ENCODE measurements around the gene GDF9.
"Not testable (repeated sequence)": the region's sequence is repeated elsewhere in the genome, so short reads cannot be mapped to it uniquely, and the experiment has no call there.

The GDF9 gene

DNA sequence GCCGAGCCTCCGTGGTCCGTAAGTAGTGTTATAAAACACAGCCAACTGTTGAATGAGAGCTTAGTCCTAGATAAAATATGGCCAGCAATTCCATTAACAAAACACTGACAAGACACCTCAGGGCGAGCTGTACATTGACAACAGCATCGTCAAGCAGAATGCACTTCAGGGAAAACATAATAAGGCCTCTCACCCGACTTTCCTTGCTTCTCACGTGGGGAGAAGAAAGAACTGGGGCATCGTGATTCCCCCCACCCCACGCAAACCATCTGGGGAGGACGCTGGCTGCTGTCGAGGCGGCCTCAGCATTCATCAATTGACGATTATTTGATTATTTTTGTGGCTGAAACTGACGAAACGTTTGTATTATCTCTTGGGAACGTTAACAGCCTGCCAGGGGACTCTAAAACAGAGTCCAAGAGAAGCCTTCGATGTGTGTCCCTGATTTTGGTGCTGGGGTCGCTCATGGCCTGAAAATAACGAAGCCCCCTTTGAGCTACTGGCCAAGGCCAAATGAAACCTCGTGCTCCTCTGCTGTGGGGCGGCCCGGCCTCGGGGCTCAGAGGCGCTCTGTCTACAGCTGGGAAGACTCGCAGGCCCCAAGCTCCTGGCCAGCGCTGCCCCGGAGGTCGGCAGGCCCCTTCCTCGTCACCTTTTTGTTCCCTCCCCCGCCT is 464 bp downstream of the GDF9 start:
- no peak for TF ChIP-seq POLR2A (IDR thresholded peaks at IDR 0.05; ENCODE audit: low read depth, low read length)
- FAIRE-seq (no peak), DNase-seq (ENCODE audit: insufficient read length, low spot score) (no peak)

DNA sequence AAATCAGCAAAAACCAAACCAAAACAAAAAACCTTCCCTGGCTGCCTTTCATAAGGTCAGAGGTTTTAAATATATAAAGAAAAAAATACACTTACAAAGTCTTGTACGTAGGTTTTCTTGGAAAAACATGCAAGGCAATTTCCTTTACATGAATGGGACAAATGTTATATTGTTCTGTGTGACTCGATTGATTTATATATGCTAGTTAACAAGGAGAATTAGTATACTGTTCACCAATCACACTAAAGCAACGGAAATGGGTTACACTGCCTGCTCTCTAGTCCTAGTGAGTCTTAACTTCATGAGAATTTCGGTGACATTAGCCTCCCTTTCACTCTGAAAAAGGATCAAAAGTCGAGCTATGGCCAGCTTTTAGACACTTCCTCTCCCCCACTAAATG is 5.5 kb downstream of the GDF9 start:
- FAIRE-seq (no peak), DNase-seq (ENCODE audit: insufficient read length, low spot score) (no peak)
- no peak for TF ChIP-seq POLR2A (IDR thresholded peaks at IDR 0.05; ENCODE audit: low read depth, low read length)

DNA sequence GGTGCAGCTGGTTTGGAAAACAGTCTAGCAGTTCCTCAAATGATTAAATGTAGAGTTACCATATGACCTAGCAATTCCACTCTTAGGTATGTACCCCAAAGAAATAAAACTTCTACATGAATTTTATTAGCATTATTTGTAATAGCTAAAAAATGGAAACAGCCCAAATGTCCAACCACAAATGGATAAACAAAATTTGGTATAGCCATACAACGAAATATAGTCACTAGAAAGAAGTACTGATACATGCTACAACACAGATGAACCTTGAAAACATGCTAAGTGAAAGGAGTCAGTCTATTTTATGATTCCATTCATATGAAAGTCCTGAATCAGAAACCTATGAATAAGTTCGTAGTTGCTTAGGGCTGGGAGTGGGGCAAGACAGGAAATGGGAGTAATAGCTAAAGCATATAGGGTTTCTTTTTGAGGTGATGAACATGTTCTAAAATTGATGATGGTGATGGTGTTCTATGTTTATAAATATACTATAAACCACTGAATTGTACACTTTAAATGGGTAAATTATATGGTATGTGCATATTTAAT is 6.3 kb downstream of the GDF9 start:
- no peak for TF ChIP-seq POLR2A (IDR thresholded peaks at IDR 0.05; ENCODE audit: low read depth, low read length)
- FAIRE-seq, result peak; percentile 20
- DNase-seq (ENCODE audit: insufficient read length, low spot score), result no peak

DNA sequence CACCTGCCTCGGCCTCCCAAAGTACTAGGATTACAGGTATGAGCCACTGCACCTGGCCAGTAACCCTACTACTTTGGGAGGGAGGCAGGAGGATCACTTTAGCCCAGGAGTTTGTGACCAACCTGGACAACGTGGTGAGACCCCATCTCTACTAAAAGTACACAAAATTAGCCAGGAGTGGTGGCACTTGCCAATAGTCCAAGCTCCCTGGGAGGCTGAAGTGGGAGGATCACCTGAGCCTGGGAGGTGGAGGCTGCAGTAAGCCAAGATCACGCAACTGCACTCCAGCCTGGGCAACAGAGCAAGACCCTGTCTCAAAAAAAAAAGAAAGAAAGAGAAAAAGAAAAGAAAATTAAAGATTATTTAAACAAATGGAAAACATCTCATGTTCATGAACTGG is 10.3 kb downstream of the GDF9 start:
- TF ChIP-seq POLR2A (IDR thresholded peaks at IDR 0.05; ENCODE audit: low read depth, low read length), result no peak
- no peak for FAIRE-seq
- DNase-seq (ENCODE audit: insufficient read length, low spot score), result no peak

DNA sequence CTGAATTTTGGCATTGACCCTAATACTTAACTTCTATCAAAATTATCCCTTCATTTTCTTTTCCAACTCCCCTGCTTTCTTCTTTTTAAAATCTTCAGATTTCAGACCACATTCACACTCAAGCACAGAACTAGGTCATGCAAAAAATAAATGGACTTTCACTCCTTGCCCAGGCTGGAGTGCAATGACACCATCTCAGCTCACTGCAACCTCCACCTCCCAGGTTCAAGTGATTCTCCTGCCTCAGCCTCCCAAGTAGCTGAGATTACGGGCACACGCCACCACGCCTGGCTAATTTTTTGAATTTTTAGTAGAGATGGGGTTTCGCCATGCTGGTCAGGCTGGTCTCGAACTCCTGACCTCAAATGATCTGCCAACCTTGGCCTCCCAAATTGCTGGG is 11.3 kb downstream of the GDF9 start:
- FAIRE-seq; DNase-seq (ENCODE audit: insufficient read length, low spot score): not testable (repeated sequence)

DNA sequence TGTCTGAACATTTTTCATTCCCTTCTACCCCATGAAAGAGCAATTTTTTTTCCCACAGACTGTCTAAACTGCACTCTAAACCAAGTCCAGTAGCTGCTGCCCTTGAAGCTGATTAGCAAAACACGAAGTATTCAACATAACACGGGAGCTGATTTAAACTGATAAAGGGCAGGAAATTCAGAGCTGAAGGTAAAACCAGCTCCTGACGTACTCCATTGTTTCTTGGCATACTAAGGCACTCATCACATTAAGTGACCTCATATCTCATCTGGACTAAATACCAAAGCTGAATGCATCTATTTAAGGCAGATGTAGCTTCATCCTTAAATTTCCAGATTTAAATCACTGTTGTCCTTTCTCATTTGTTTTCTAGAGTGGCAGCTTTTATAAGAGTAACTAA is 12.0 kb downstream of the GDF9 start:
- DNase-seq (ENCODE audit: insufficient read length, low spot score) (no peak), FAIRE-seq (no peak)
- no peak for TF ChIP-seq POLR2A (IDR thresholded peaks at IDR 0.05; ENCODE audit: low read depth, low read length)

DNA sequence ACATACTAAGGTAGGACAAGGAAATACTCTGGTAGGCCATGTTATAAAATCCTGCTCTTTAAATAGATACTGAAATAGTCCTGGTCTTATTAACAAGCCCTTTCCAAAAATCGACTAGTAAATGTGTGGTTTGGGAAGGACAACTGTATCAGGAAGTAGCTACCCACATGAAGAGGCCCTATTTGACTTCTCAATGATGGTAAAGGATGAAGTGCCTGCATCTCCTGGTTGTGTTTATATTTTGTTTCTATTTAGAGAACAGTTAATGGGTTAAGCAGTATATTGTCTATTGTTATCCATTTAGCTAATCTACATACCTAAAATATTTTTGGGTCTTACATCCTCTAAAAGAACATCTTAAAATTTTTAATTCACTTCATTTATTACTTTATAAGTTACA is 12.5 kb downstream of the GDF9 start:
- TF ChIP-seq POLR2A (IDR thresholded peaks at IDR 0.05; ENCODE audit: low read depth, low read length), result no peak
- FAIRE-seq, result no peak
- DNase-seq (ENCODE audit: insufficient read length, low spot score), result no peak

DNA sequence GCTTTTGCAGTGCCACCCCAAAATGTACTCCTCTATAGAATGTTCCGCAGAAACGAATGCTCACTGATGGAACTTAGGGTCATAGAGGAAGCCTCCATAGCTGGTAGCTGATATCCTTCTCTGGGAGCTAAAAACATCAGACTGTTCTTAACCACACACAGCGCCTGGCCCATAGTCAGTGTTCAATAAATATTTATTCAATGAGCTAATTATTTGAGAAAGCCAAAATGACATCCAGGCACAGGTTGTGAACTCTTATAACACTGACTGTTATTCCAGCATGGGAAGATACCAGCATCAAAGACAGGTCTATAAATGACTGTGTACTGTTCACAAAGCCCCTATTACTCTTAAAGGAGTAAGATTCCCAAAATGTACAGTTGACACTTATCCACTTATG is 12.9 kb downstream of the GDF9 start:
- TF ChIP-seq POLR2A (IDR thresholded peaks at IDR 0.05; ENCODE audit: low read depth, low read length), result no peak

DNA sequence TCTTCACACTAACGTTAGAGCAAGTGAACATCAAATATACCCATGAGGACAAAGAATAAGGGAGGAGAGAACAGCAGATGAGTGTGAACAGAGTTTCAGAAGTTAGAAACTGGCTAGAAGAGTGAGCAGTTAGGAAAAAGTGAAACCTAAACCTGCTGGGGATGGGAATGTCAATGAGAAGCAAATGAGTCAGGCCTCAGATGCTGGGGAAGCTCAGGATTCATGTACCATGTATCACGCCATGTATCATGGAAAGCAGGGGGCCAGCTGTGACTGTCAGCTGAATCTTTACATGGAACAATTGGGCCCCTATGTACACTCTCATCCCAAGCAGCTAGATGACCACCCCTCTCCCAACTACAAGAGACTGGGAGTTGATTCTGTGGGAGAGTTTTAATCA is 16.2 kb downstream of the GDF9 start:
- no peak for TF ChIP-seq POLR2A (IDR thresholded peaks at IDR 0.05; ENCODE audit: low read depth, low read length)
- FAIRE-seq, result no peak
- no peak for DNase-seq (ENCODE audit: insufficient read length, low spot score)

More for the DNA sequence above, 12.9 kb downstream of the GDF9 start:
- DNase-seq (ENCODE audit: insufficient read length, low spot score) (no peak), FAIRE-seq (no peak)

DNA sequence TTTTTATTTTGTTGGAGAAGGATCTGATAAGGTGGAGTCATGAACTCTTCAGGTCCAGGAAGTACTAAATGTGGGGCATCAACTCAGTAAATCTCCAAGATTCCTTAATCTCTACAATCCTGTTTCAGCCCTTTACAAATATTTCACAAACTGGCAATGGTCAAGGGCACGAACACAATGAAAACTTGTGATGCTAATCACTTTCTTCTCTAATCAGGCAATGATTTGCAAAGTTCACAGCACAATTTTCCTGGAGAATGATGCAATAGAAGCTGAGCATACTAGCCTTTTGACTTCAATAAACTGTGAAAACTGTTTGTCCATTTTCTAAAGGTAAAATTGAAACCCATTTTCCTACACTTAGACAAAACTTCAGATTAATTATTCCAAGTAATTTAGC is 16.9 kb downstream of the GDF9 start:
- no peak for TF ChIP-seq POLR2A (IDR thresholded peaks at IDR 0.05; ENCODE audit: low read depth, low read length)
- FAIRE-seq (no peak), DNase-seq (ENCODE audit: insufficient read length, low spot score) (no peak)

DNA sequence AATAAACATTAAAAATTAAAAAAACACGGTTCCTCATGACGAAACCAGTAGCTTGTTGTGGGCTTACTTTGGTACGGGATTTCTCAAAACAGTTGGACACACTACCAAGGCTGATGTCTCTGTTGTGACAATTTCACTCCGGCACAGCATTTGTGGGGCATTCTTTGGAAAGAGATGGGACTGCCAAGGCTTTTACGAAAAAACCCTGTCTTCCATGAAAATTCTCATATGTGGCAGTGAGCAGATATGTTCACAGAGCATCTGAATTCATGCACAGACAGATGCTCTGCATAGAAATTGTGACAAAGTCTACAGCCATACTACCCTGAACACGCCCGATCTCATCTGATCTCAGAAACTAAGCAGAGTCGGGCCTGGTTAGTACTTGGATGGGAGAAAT is 18.0 kb downstream of the GDF9 start:
- DNase-seq (ENCODE audit: insufficient read length, low spot score), result no peak
- TF ChIP-seq POLR2A (IDR thresholded peaks at IDR 0.05; ENCODE audit: low read depth, low read length), result no peak
- no peak for FAIRE-seq

DNA sequence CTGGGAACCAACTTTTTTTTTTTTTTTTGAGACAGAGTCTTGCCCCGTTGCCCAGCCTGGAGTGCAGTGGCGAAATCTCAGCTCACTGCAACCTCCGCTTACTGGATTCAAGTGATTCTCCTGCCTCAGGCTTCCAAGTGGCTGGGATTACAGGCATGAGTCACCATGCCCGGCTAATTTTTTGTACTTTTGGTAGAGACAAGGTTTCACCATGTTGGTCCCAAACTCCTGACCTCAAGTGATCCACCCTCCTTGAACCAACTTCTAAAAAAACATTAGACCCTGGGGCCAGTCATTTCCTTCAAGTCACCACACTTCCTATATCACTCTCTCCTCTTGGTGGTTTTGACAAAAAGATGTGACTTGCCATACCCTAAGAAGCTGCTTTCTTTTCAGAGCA is 25.0 kb downstream of the GDF9 start:
- no peak for FAIRE-seq
- DNase-seq (ENCODE audit: insufficient read length, low spot score), result no peak
- TF ChIP-seq POLR2A (IDR thresholded peaks at IDR 0.05; ENCODE audit: low read depth, low read length), result no peak

DNA sequence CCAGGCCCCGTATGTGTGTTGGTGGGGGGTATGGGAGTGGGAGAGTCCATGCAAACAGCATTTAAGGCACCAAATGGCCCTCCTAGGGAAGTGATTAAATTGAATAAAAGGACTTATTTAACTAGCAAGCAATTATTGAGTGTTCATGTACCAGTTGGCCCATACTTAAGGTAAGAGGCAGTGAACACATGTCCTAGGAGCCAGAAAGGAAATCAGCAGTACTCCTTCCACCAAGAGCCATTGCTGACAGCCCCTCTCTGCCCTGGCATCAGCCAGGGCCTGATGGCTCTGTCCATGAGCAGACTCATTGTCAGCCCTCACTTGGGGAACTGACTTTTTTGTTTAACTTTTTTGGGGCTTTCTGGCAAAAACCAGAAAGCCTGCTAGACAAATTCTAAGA is 25.4 kb downstream of the GDF9 start:
- DNase-seq (ENCODE audit: insufficient read length, low spot score) (no peak), FAIRE-seq (no peak)
- no peak for TF ChIP-seq POLR2A (IDR thresholded peaks at IDR 0.05; ENCODE audit: low read depth, low read length)

DNA sequence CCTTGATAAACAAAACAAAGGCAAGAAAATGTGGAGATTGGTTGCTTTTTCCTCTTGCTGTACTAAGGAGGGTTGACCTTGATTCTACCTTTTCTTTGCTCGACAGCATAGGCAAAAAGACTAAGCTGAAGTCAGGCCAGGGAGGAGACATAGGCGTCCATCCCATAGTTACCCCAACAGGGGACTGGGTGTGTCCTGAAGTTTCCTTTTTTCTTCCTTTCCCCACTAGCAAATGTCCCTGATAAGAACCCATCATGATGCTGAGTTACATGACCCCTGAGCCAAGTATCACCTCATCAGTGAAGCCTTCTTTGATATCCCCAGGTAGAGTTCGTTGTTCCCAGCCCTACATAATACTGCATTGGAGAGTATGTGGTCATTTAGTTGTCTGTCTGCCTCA is 26.0 kb downstream of the GDF9 start:
- TF ChIP-seq POLR2A (IDR thresholded peaks at IDR 0.05; ENCODE audit: low read depth, low read length), result no peak
- FAIRE-seq (no peak), DNase-seq (ENCODE audit: insufficient read length, low spot score) (no peak)

DNA sequence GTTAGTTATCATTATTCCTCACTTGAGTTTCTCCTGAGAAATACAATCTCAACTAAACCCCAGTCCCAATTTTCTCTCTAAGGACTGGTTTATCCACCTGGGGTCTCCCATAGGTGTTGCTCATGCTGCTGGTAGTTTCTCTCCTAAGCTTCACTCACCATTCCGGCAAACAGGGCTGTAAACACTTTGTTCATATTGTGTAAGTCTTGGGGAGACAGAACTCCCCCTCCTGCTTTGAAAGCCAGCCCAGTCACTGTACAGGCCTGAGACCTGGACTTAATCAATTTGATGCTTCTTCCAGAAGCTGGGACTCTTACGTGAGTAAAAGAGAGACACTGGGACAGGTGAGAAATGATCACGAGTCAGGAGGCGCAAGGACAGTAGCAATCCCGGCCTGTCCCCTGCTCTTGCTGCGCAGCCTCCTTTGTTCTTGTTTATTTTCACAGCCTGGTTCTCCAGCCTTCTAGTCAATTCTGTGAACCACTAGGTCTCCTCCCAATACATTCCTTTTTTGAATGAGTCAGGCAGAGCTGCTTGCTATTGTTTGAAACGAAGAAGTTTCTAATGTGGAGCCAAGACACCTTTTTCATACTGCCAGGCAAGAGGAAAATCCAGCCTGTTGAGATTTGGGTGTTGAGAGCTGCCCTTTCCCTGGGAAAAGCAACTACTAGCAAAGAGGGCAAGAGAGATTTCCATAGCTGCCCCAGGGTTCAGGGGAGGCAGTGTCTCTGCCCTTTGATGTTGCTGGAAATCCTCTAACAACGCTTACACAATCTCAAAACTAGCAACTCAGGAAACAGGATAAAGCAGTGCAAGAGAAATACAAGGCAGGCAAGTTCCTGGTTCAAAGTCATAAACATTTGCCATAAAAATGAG is 26.6 kb downstream of the GDF9 start:
- no peak for FAIRE-seq
- DNase-seq (ENCODE audit: insufficient read length, low spot score), result no peak
- no peak for TF ChIP-seq POLR2A (IDR thresholded peaks at IDR 0.05; ENCODE audit: low read depth, low read length)
